Calu3 (cell line): ENCODE results near the gene PMS2. TPM values are rescaled to one million over a fixed set of nuclear protein-coding genes. Genes with fewer than 3 reads are reported as not detected.
"Not testable (repeated sequence)": the region's sequence is repeated elsewhere in the genome, so short reads cannot be mapped to it uniquely, and the experiment has no call there.

ENCODE experiments used
- BruUV-seq: library from RNA; stranded (reverse); fragments of 400-500 nt; replicated peaks from 2 replicates; lab custom pipeline; 2021; lab: Mats Ljungman, UMichigan
- CTCF ChIA-PET: fragments of 300-600 bp; sonication (Branson Sonifier 250); formaldehyde crosslinking; loops from one replicate; lab custom pipeline; 2022; ENCODE audit warnings: antibody characterized with exemption; lab: Charles Lee
- DNase-seq: peaks from one replicate; pipeline ENCODE4 v3.0.0; 2022
- H3K27ac Mint-ChIP-seq: one replicate; pipeline ENCODE4 v1.8.0; 2022; ENCODE audit warnings: mixed read lengths; ENCODE audit not compliant: unreplicated experiment
- H3K27me3 Mint-ChIP-seq: one replicate; pipeline ENCODE4 v1.8.0; 2022; ENCODE audit warnings: mixed read lengths; ENCODE audit not compliant: unreplicated experiment
- H3K36me3 Mint-ChIP-seq: one replicate; pipeline ENCODE4 v1.8.0; 2022; ENCODE audit warnings: mild to moderate bottlenecking, moderate library complexity, mixed read lengths; ENCODE audit not compliant: insufficient read depth, unreplicated experiment
- H3K4me1 Mint-ChIP-seq: one replicate; pipeline ENCODE4 v1.8.0; 2022; ENCODE audit warnings: mild to moderate bottlenecking, low read depth, mixed read lengths; ENCODE audit not compliant: unreplicated experiment
- H3K4me3 Mint-ChIP-seq: one replicate; pipeline ENCODE4 v1.8.0; 2022; ENCODE audit warnings: mild to moderate bottlenecking, low read depth, moderate library complexity, mixed read lengths; ENCODE audit not compliant: unreplicated experiment
- H3K9me3 Mint-ChIP-seq: one replicate; pipeline ENCODE4 v1.8.0; 2022; ENCODE audit warnings: low read depth, mixed read lengths; ENCODE audit not compliant: unreplicated experiment
- intact Hi-C: fragments of 100-400 bp; cut with micrococcal nuclease; formaldehyde crosslinking; loops from one replicate; pipeline ENCODE4 v1.10.0; 2022; ENCODE audit not compliant: unreplicated experiment
- total RNA-seq: library from RNA; stranded (reverse); gene quantifications from 2 replicates; pipeline ENCODE4 v1.2.3, GENCODE V29; 2022

PMS2 gene
- total RNA-seq, 1 experiment from 2014 or later: 32.6 TPM

GRCh38 chr7:5924180-5924579, 84.7 kb downstream of the PMS2 start:
- CTCF ChIA-PET, H3K27ac Mint-ChIP-seq, H3K4me3 Mint-ChIP-seq, H3K36me3 Mint-ChIP-seq, H3K27me3 Mint-ChIP-seq, intact Hi-C loops, H3K9me3 Mint-ChIP-seq, BruUV-seq, DNase-seq, H3K4me1 Mint-ChIP-seq: not testable (repeated sequence)

Other genes starting within 250 kb of the PMS2 start
- 45.7 and 48.7 TPM in 2 replicates for gene RNF216, start 227.4 kb downstream of the PMS2 start, total RNA-seq
- gene OCM, start 128.3 kb downstream of the PMS2 start, total RNA-seq: not detected in 2 replicates
- gene CCZ1, start 110.3 kb downstream of the PMS2 start, total RNA-seq: 138 and 144 TPM in 2 replicates
- gene RSPH10B, start 38.4 kb downstream of the PMS2 start, total RNA-seq: 0.33 and 0.37 TPM in 2 replicates
- gene AIMP2, start 223 bp upstream of the PMS2 start, total RNA-seq: 74.2 and 85.9 TPM in 2 replicates
- 0.47 and 0.59 TPM in 2 replicates for gene ANKRD61, start 22.3 kb upstream of the PMS2 start, total RNA-seq
- gene EIF2AK1, start 50.1 kb upstream of the PMS2 start, total RNA-seq: 182 and 197 TPM in 2 replicates
- 19.6 and 20.5 TPM in 2 replicates for gene USP42, start 95.9 kb upstream of the PMS2 start, total RNA-seq